HepG2 (cell line): Measurements from ENCODE around the gene PAQR7. TPM values are rescaled to one million over a fixed set of nuclear protein-coding genes. Genes with fewer than 3 reads are reported as not detected.
A peak's percentile ranks its signal among the peaks of the same experiment; 100 is the strongest.

ENCODE experiments used
- AKAP8 ChIP-seq: sonication (generic); formaldehyde crosslinking; IDR thresholded peaks from 2 replicates; pipeline ENCODE4 v1.5.1; 2020; ENCODE audit warnings: mild to moderate bottlenecking, missing genetic modification reagents
- ATF3 ChIP-seq: sonication (generic); formaldehyde crosslinking; IDR thresholded peaks from 2 replicates; pipeline ENCODE4 v1.4.0; 2020; ENCODE audit warnings: missing genetic modification reagents
- BRD4 ChIP-seq: sonication (generic); formaldehyde crosslinking; IDR thresholded peaks from 2 replicates; pipeline ENCODE4 v1.4.0; 2020; ENCODE audit warnings: missing genetic modification reagents
- GMEB2 ChIP-seq: IDR thresholded peaks from 2 replicates; pipeline ENCODE4 v1.6.1; 2016; ENCODE audit warnings: missing biosample characterization, missing genetic modification reagents, low read depth
- HMG20B ChIP-seq: conservative IDR thresholded peaks from 2 replicates; pipeline ENCODE4 v1.6.1; 2016; ENCODE audit warnings: missing genetic modification reagents, missing compliant biosample characterization
- HMGXB4 ChIP-seq, 2 experiments: sonication (generic) in 1 of 2; formaldehyde crosslinking in 1 of 2; IDR thresholded peaks; 2 replicates each; pipeline versions ENCODE4 v1.4.0 to v1.6.1; 2018 to 2020; ENCODE audit warnings: missing genetic modification reagents in 2 of 2, borderline replicate concordance in 1 of 2, low read depth in 1 of 2, mild to moderate bottlenecking in 1 of 2, missing biosample characterization in 1 of 2
- ISL2 ChIP-seq: sonication (generic); formaldehyde crosslinking; IDR thresholded peaks from 2 replicates; pipeline ENCODE4 v1.5.0; 2020; ENCODE audit warnings: missing genetic modification reagents
- MAF1 ChIP-seq: sonication (generic); formaldehyde crosslinking; IDR thresholded peaks from 2 replicates; pipeline ENCODE4 v1.5.0; 2020; ENCODE audit warnings: missing genetic modification reagents, borderline replicate concordance
- POLR2AphosphoS5 ChIP-seq: IDR thresholded peaks from 2 replicates; pipeline ENCODE4 v1.6.1; 2012; ENCODE audit warnings: low read depth, low read length
- RXRA ChIP-seq: sonication (generic); formaldehyde crosslinking; IDR thresholded peaks from 2 replicates; pipeline ENCODE4 v1.5.1; 2020; ENCODE audit warnings: missing genetic modification reagents
- SIN3B ChIP-seq: fragments of 150-350 bp; IDR thresholded peaks from 2 replicates; pipeline ENCODE4 v1.6.1; 2014; ENCODE audit warnings: low read length
- SMC3 ChIP-seq: IDR thresholded peaks from 2 replicates; pipeline ENCODE4 v1.6.1; 2011; ENCODE audit warnings: low read length, improper control_type of control experiment
- SP1 ChIP-seq, 2 experiments: fragments of 450-650 bp in 1 of 2; sonication (generic) in 1 of 2; formaldehyde crosslinking in 1 of 2; IDR thresholded peaks; 2 replicates each; pipeline versions ENCODE4 v1.4.0 to v1.6.1; 2016 to 2020; ENCODE audit warnings: missing genetic modification reagents in 1 of 2
- TGIF2 ChIP-seq: IDR thresholded peaks from 2 replicates; pipeline ENCODE4 v1.6.1; 2016; ENCODE audit warnings: control low read depth, missing compliant biosample characterization
- UBTF ChIP-seq: sonication (generic); formaldehyde crosslinking; IDR thresholded peaks from 2 replicates; pipeline ENCODE4 v1.4.0; 2020; ENCODE audit warnings: mild to moderate bottlenecking, missing genetic modification reagents
- ZNF18 ChIP-seq: sonication (generic); formaldehyde crosslinking; IDR thresholded peaks from 2 replicates; pipeline ENCODE4 v1.8.0; 2022; ENCODE audit warnings: mild to moderate bottlenecking, missing genetic modification reagents; ENCODE audit not compliant: insufficient replicate concordance
- ZNF331 ChIP-seq: sonication (generic); formaldehyde crosslinking; IDR thresholded peaks from 2 replicates; pipeline ENCODE4 v1.4.0; 2020; ENCODE audit warnings: missing genetic modification reagents
- ZNF382 ChIP-seq: sonication (generic); formaldehyde crosslinking; IDR thresholded peaks from 2 replicates; pipeline ENCODE4 v1.5.0; 2020; ENCODE audit warnings: missing genetic modification reagents, mild to moderate bottlenecking, borderline replicate concordance
- ZNF549 ChIP-seq: sonication (generic); formaldehyde crosslinking; IDR thresholded peaks from 2 replicates; pipeline ENCODE4 v1.5.0; 2020; ENCODE audit warnings: missing genetic modification reagents
- ZNF761 ChIP-seq: sonication (generic); formaldehyde crosslinking; conservative IDR thresholded peaks from 2 replicates; pipeline ENCODE4 v1.4.0; 2020; ENCODE audit warnings: mild to moderate bottlenecking, missing genetic modification reagents
- ZUFSP ChIP-seq: sonication (generic); formaldehyde crosslinking; IDR thresholded peaks from 2 replicates; pipeline ENCODE4 v1.9.0; 2021; ENCODE audit warnings: missing genetic modification reagents, mild to moderate bottlenecking, borderline replicate concordance
- polyA plus RNA-seq, 8 experiments: library from polyadenylated mRNA; depleted of rRNA in 3 of 8; stranded (reverse) in 7 of 8; unstranded in 1 of 8; fragments of >200 nt; fragmentation: Illumina TruSeq in 4 of 8; extraction: Trizol in 4 of 8; gene quantifications; 2 replicates each; pipeline versions ENCODE4 v1.2.1 to v1.2.3, GENCODE V29; 2011 to 2016; ENCODE audit warnings: low read depth in 4 of 8, missing spikeins in 1 of 8, mixed read lengths in 1 of 8; ENCODE audit not compliant: insufficient read depth in 1 of 8
- total RNA-seq, 5 experiments: library from RNA; depleted of rRNA; stranded (reverse); fragments of >200 nt; fragmentation: Illumina TruSeq; extraction: Trizol; gene quantifications; 2 replicates each; pipeline ENCODE4 v1.2.3, GENCODE V29; 2016; ENCODE audit warnings: low read depth in 1 of 5

PAQR7 gene
- total and polyA plus RNA-seq, 2 of the 13 experiments (the other 11 are each of a cell fraction or from before 2014, with no cell fraction given), result 13.2 to 16.6 TPM

- TF ChIP-seq ZUFSP (CRISPR knock-in tag) (no peak), ISL2 (CRISPR knock-in tag) (peak; percentile 22; the same call in 1 of the 2 replicates), UBTF (CRISPR knock-in tag) (no peak), RXRA (CRISPR knock-in tag) (no peak), BRD4 (CRISPR knock-in tag) (0 out of 2 replicates have a peak, but pooled peaks have one; percentile 2), POLR2AphosphoS5 (peak; percentile 39; the same call in 1 of the 2 replicates), TGIF2 (CRISPR knock-in tag) (no peak), HMGXB4 (CRISPR knock-in tag; IDR thresholded peaks at IDR 0.05; ENCODE audit: borderline replicate concordance in 1 of 2, low read depth in 1 of 2) (no peak), ZNF549 (CRISPR knock-in tag) (no peak), MAF1 (CRISPR knock-in tag) (no peak), SP1 (IDR thresholded peaks at IDR 0.05) (no peak), SP1 (CRISPR knock-in tag; IDR thresholded peaks at IDR 0.05) (no peak), HMG20B (CRISPR knock-in tag) (0 out of 2 replicates have a peak, but pooled peaks have one; percentile 28), SMC3 (no peak), SIN3B (no peak), ATF3 (CRISPR knock-in tag) (no peak), ZNF331 (CRISPR knock-in tag) (no peak), ZNF18 (CRISPR knock-in tag) (peak; percentile 25), GMEB2 (no peak), AKAP8 (CRISPR knock-in tag) (no peak), ZNF761 (CRISPR knock-in tag) (peak; percentile 55; the same call in 1 of the 2 replicates), ZNF382 (CRISPR knock-in tag) (no peak)
Measured at GRCh38 chr1:25871086-25871703, 4.3 kb downstream of the PAQR7 start (continued).
